ENCODE results near the gene CLSTN2. TPM values are rescaled to one million over a fixed set of nuclear protein-coding genes. Genes with fewer than 3 reads are reported as not detected.
A peak's percentile ranks its signal among the peaks of the same experiment; 100 is the strongest.

CLSTN2 gene
- total and polyA plus RNA-seq, 12 donors: 0.67 to 17.8 (median 5.3) TPM

- Histone ChIP-seq H3K27me3 (peaks cover 31% of the 10 kb centered on the region), H3K27ac (peak overlapping the region in 1 of 5 donors; percentile 11)
- 3 to 6% (median 5%) methylated on average over 20 to 42 of the region's 42 CpGs for WGBS, 4 donors
Measured at GRCh38 chr3:139935866-139936817, 1.2 kb downstream of the CLSTN2 start.

GRCh38 chr3:139937674-139938279, 2.8 kb downstream of the CLSTN2 start:
- intact Hi-C loops (cut with DNase I): loop anchor here in 1 of 2 donors (5.0 to 10.0 kb wide), 2 partner anchors 560 to 797 kb away; no protein-coding TSS in a partner anchor
- peaks cover 31% of the 10 kb centered on the region for H3K27me3 ChIP-seq
- H3K9me3 ChIP-seq (replicated peaks in 1 of 3): no peaks in the 10 kb centered on the region
- no peak overlapping the region for H3K27ac ChIP-seq
- TF ChIP-seq CTCF (IDR thresholded peaks at IDR 0.05) (peak; percentile 56 to 77 (median 69)), POLR2A (IDR thresholded peaks at IDR 0.05) (no peak)
- H3K4me3 ChIP-seq: no peak overlapping the region
- H3K4me1 ChIP-seq (replicated peaks in 1 of 2): peaks cover 12 to 20% of the 10 kb centered on the region in 2 donors
- WGBS, 4 donors: 6 to 8% (median 8%) methylated on average over 8 of the region's 8 CpGs
- H3K36me3 ChIP-seq (replicated peaks in 1 of 2): no peaks in the 10 kb centered on the region
- peak; percentile 37 to 80 (median 55) for DNase-seq

More at GRCh38 chr3:139935866-139936817, 1.2 kb downstream of the CLSTN2 start:
- peak; percentile 13 to 52 (median 27) for DNase-seq
- H3K4me1 ChIP-seq (replicated peaks in 1 of 2): peaks cover 12 to 20% of the 10 kb centered on the region in 2 donors
- peak overlapping the region in 1 of 4 donors; percentile 56 for H3K4me3 ChIP-seq
- no peak for TF ChIP-seq POLR2A (IDR thresholded peaks at IDR 0.05)
- TF ChIP-seq CTCF (IDR thresholded peaks at IDR 0.05): no peak
- H3K9me3 ChIP-seq (replicated peaks in 1 of 3): no peaks in the 10 kb centered on the region
- no peaks in the 10 kb centered on the region for H3K36me3 ChIP-seq (replicated peaks in 1 of 2)
- intact Hi-C loops (cut with DNase I): loop anchor here in 1 of 2 donors (5.0 to 10.0 kb wide), 2 partner anchors 561 to 799 kb away; no protein-coding TSS in a partner anchor

GRCh38 chr3:139939681-139940190, 4.8 kb downstream of the CLSTN2 start:
- WGBS, 4 donors: 73 to 95% (median 88%) methylated on average over 2 of the region's 2 CpGs
- DNase-seq: no peak
- intact Hi-C loops (cut with DNase I): loop anchor here in 1 of 2 donors (5.0 to 10.0 kb wide), 2 partner anchors 558 to 795 kb away; no protein-coding TSS in a partner anchor
- no peaks in the 10 kb centered on the region for H3K36me3 ChIP-seq (replicated peaks in 1 of 2)
- H3K27ac ChIP-seq: no peak overlapping the region
- no peak overlapping the region for H3K4me3 ChIP-seq
- peaks cover 27% of the 10 kb centered on the region for H3K27me3 ChIP-seq
- H3K4me1 ChIP-seq (replicated peaks in 1 of 2): peaks cover 11 to 18% of the 10 kb centered on the region in 2 donors
- TF ChIP-seq POLR2A (IDR thresholded peaks at IDR 0.05): no peak
- TF ChIP-seq CTCF (IDR thresholded peaks at IDR 0.05): no peak
- no peaks in the 10 kb centered on the region for H3K9me3 ChIP-seq (replicated peaks in 1 of 3)

- no peak for TF ChIP-seq POLR2A (IDR thresholded peaks at IDR 0.05)
- Histone ChIP-seq H3K27ac (no peak overlapping the region), H3K4me3 (no peak overlapping the region), H3K9me3 (replicated peaks in 1 of 3) (no peaks in the 10 kb centered on the region), H3K4me1 (replicated peaks in 1 of 2) (peaks cover 5 to 9% of the 10 kb centered on the region in 2 donors), H3K36me3 (replicated peaks in 1 of 2) (no peaks in the 10 kb centered on the region), H3K27me3 (peaks cover 19% of the 10 kb centered on the region)
- WGBS, 4 donors: 42 to 63% (median 51%) methylated on average over 1 of the region's 1 CpG
- no peak for DNase-seq
- intact Hi-C loops (cut with DNase I): no loop called here
Measured at GRCh38 chr3:139940622-139941021, 5.6 kb downstream of the CLSTN2 start.
